Mucosa of rectum (tissue), 2 donors: Measurements from ENCODE around the gene PKNOX2.

Experiments
- H3K27ac ChIP-seq, 2 donors: one replicate each; pipeline ENCODE4 v1.7.0; 2013; ENCODE audit warnings: inconsistent platforms in 2 of 2, low read depth in 2 of 2, low read length in 2 of 2
- H3K27me3 ChIP-seq, 2 donors: one replicate each; pipeline ENCODE4 v1.7.0; 2013; ENCODE audit warnings: low read length in 2 of 2; ENCODE audit not compliant: control insufficient read depth in 2 of 2, insufficient read depth in 2 of 2
- H3K36me3 ChIP-seq, 2 donors: one replicate each; pipeline ENCODE4 v1.7.0; 2013; ENCODE audit warnings: low read length in 2 of 2; ENCODE audit not compliant: control insufficient read depth in 2 of 2, insufficient read depth in 2 of 2
- H3K4me1 ChIP-seq, 2 donors: one replicate each; pipeline ENCODE4 v1.7.0; 2013; ENCODE audit warnings: low read length in 2 of 2, mild to moderate bottlenecking in 1 of 2; ENCODE audit not compliant: control insufficient read depth in 2 of 2, insufficient read depth in 2 of 2
- H3K4me3 ChIP-seq, 2 donors: one replicate each; pipeline ENCODE4 v1.7.0; 2013; ENCODE audit warnings: low read length in 2 of 2
- H3K9ac ChIP-seq, 2 donors: one replicate each; pipeline ENCODE4 v1.7.0; 2013; ENCODE audit warnings: low read length in 2 of 2, low read depth in 1 of 2, mild to moderate bottlenecking in 1 of 2
- H3K9me3 ChIP-seq, 2 donors: one replicate each; pipeline ENCODE4 v1.7.0; 2013; ENCODE audit warnings: low read length in 2 of 2; ENCODE audit not compliant: control insufficient read depth in 2 of 2
- donor health status: healthy.
- donor health status: Normal muscosa, but diverticular disease.

Gene PKNOX2

GRCh38 chr11:125226706-125227105 is 62.2 kb downstream of the PKNOX2 start:
- Histone ChIP-seq H3K27ac (no peak overlapping the region), H3K4me3 (no peak overlapping the region), H3K9me3 (no peaks in the 10 kb centered on the region), H3K4me1 (no peaks in the 10 kb centered on the region), H3K9ac (no peak overlapping the region), H3K36me3 (no peaks in the 10 kb centered on the region), H3K27me3 (no peaks in the 10 kb centered on the region)

- H3K4me3 ChIP-seq, result no peak overlapping the region
- H3K36me3 ChIP-seq, result no peaks in the 10 kb centered on the region
- H3K27me3 ChIP-seq, result no peaks in the 10 kb centered on the region
- H3K9ac ChIP-seq, result no peak overlapping the region
- H3K4me1 ChIP-seq, result no peaks in the 10 kb centered on the region
- H3K27ac ChIP-seq, result no peak overlapping the region
- H3K9me3 ChIP-seq, result no peaks in the 10 kb centered on the region
Observed at GRCh38 chr11:125227151-125227550, 62.6 kb downstream of the PKNOX2 start.

DNA sequence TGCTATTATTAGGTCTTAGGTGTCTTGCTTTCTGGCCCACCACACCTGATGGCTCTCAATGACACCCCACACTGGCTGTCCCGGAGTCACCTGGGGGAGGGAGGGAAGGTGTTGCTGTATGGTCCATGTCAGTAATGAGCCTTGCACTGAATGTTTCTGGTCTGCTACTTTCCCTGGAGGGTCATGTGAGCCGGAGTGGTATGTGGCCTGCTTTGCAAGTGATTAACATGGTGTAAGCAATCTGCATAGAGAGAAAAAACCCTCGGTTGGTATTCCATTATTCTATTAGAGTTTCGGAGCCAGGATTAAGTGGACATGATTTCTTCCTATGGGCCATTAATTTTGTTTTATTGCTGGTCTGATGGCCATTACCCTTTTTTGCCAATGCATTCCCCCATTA is 63.9 kb downstream of the PKNOX2 start:
- Histone ChIP-seq H3K9me3 (no peaks in the 10 kb centered on the region), H3K27ac (no peak overlapping the region), H3K27me3 (no peaks in the 10 kb centered on the region), H3K4me1 (no peaks in the 10 kb centered on the region), H3K4me3 (no peak overlapping the region), H3K9ac (no peak overlapping the region), H3K36me3 (no peaks in the 10 kb centered on the region)

DNA sequence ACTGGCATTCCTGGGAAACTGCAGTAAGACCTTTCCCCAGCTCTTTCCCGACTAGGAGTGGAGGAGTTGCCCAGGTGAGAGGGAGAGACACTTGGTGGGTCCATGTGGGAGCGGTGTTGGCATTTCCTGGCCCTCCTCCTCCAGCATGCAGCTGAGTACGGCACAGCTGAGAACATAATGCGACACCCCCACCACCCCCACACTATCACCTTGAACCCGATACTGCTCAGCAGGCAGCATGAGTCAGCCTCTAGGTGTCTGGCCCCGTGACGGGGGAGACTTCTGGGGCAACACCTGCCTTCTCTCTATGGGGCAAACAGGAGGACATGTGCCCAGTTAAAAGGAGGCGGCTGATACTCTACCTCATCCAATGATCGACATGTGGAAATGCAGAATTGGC is 64.4 kb downstream of the PKNOX2 start:
- Histone ChIP-seq H3K4me1 (no peaks in the 10 kb centered on the region), H3K27me3 (no peaks in the 10 kb centered on the region), H3K4me3 (no peak overlapping the region), H3K36me3 (no peaks in the 10 kb centered on the region), H3K9ac (no peak overlapping the region), H3K9me3 (no peaks in the 10 kb centered on the region), H3K27ac (no peak overlapping the region)

GRCh38 chr11:125229916-125230315 is 65.4 kb downstream of the PKNOX2 start:
- H3K9me3 ChIP-seq, result no peaks in the 10 kb centered on the region
- H3K4me3 ChIP-seq, result no peak overlapping the region
- H3K4me1 ChIP-seq, result no peaks in the 10 kb centered on the region
- no peaks in the 10 kb centered on the region for H3K36me3 ChIP-seq
- H3K27me3 ChIP-seq, result no peaks in the 10 kb centered on the region
- H3K27ac ChIP-seq, result no peak overlapping the region
- H3K9ac ChIP-seq, result no peak overlapping the region

GRCh38 chr11:125233116-125233515 is 68.6 kb downstream of the PKNOX2 start:
- no peaks in the 10 kb centered on the region for H3K36me3 ChIP-seq

GRCh38 chr11:125233736-125234275 is 69.3 kb downstream of the PKNOX2 start:
- Histone ChIP-seq H3K36me3 (no peaks in the 10 kb centered on the region), H3K4me1 (no peaks in the 10 kb centered on the region), H3K9me3 (peaks cover 0 to 3% of the 10 kb centered on the region in 2 donors), H3K4me3 (no peak overlapping the region), H3K27ac (no peak overlapping the region), H3K27me3 (no peaks in the 10 kb centered on the region), H3K9ac (no peak overlapping the region)

More at GRCh38 chr11:125233116-125233515, 68.6 kb downstream of the PKNOX2 start:
- Histone ChIP-seq H3K4me1 (no peaks in the 10 kb centered on the region), H3K27me3 (no peaks in the 10 kb centered on the region), H3K4me3 (no peak overlapping the region), H3K27ac (no peak overlapping the region), H3K9me3 (peaks cover 0 to 3% of the 10 kb centered on the region in 2 donors), H3K9ac (no peak overlapping the region)

- no peaks in the 10 kb centered on the region for H3K4me1 ChIP-seq
- no peak overlapping the region for H3K4me3 ChIP-seq
- no peaks in the 10 kb centered on the region for H3K36me3 ChIP-seq
- H3K27me3 ChIP-seq, result no peaks in the 10 kb centered on the region
- peaks cover 0 to 3% of the 10 kb centered on the region in 2 donors for H3K9me3 ChIP-seq
- H3K27ac ChIP-seq, result no peak overlapping the region
- H3K9ac ChIP-seq, result no peak overlapping the region
Observed at GRCh38 chr11:125235071-125235471, 70.5 kb downstream of the PKNOX2 start.

- H3K36me3 ChIP-seq, result no peaks in the 10 kb centered on the region
- H3K4me1 ChIP-seq, result no peaks in the 10 kb centered on the region
- H3K9me3 ChIP-seq, result peaks cover 0 to 3% of the 10 kb centered on the region in 2 donors
- H3K27ac ChIP-seq, result no peak overlapping the region
- no peak overlapping the region for H3K4me3 ChIP-seq
- no peaks in the 10 kb centered on the region for H3K27me3 ChIP-seq
- H3K9ac ChIP-seq, result no peak overlapping the region
Observed at GRCh38 chr11:125236072-125236825, 71.7 kb downstream of the PKNOX2 start.

- H3K4me3 ChIP-seq, result no peak overlapping the region
- H3K27ac ChIP-seq, result no peak overlapping the region
- H3K4me1 ChIP-seq, result no peaks in the 10 kb centered on the region
- peaks cover 0 to 3% of the 10 kb centered on the region in 2 donors for H3K9me3 ChIP-seq
- no peaks in the 10 kb centered on the region for H3K36me3 ChIP-seq
- H3K27me3 ChIP-seq, result no peaks in the 10 kb centered on the region
- H3K9ac ChIP-seq, result no peak overlapping the region
Observed at GRCh38 chr11:125239585-125240560, 75.3 kb downstream of the PKNOX2 start.
